Caki2 (cell line): ENCODE measurements around the gene COQ2. TPM values are rescaled to one million over a fixed set of nuclear protein-coding genes. Genes with fewer than 3 reads are reported as not detected.
"Not testable (repeated sequence)": the region's sequence is repeated elsewhere in the genome, so short reads cannot be mapped to it uniquely, and the experiment has no call there.

ENCODE experiments used
- DNase-seq: peaks from one replicate; pipeline ENCODE4 v3.0.0-alpha.2; 2015; ENCODE audit warnings: low read depth
- in situ Hi-C: cut with HindIII; loops from 2 replicates; pipeline ENCODE4 v1.10.0; 2016; ENCODE audit warnings: low sequenced_read_pairs, low pct_unique_long_range_greater_than_20kb, mixed read lengths
- total RNA-seq: library from RNA; depleted of rRNA; stranded (reverse); fragments of >200 nt; shearing (Covaris generic); gene quantifications from 2 replicates; pipeline ENCODE4 v1.2.3, GENCODE V29; 2014; ENCODE audit warnings: low replicate concordance; rRNA removed

The COQ2 gene, protein sequence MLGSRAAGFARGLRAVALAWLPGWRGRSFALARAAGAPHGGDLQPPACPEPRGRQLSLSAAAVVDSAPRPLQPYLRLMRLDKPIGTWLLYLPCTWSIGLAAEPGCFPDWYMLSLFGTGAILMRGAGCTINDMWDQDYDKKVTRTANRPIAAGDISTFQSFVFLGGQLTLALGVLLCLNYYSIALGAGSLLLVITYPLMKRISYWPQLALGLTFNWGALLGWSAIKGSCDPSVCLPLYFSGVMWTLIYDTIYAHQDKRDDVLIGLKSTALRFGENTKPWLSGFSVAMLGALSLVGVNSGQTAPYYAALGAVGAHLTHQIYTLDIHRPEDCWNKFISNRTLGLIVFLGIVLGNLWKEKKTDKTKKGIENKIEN
- 29.7 and 30.0 TPM in 2 replicates for total RNA-seq

GRCh38 chr4:83284193-83285054, at the start of gene COQ2:
Gene COQ2 (minus strand): TSS chr4:83284798. CDS start chr4:83284764, 34 bp downstream.
- in situ Hi-C loops: no loop called here
- peak; percentile 93 for DNase-seq

DNA sequence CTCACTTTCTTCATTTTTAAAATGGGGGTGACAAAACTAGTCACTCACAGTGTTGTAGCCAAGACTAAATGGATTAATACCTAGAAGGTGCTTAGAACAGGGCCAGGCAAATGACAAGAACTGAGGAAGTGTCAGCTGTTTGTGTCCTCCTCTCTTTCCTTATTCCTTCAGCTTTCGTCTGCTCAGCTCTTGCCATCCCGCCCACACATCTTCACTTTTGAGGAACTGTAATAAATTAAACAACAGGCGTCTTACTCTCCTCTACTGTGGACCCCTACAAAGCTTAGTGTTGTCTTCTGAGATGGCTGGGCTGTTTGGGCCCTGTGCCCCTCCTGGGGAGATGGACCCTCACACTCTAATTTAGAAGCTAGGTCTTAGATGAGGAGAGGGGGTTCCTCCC, 47.4 kb upstream of the COQ2 start:
- in situ Hi-C loops: no loop called here
- DNase-seq: no peak

- DNase-seq: no peak
- in situ Hi-C loops: no loop called here
Measured at GRCh38 chr4:83329521-83330110, 45.0 kb upstream of the COQ2 start.

- in situ Hi-C loops: no loop called here
- DNase-seq: no peak
Measured at GRCh38 chr4:83328521-83329187, 44.1 kb upstream of the COQ2 start.

- no peak for DNase-seq
- in situ Hi-C loops: no loop called here
Measured at GRCh38 chr4:83326546-83326945, 41.9 kb upstream of the COQ2 start.

DNA sequence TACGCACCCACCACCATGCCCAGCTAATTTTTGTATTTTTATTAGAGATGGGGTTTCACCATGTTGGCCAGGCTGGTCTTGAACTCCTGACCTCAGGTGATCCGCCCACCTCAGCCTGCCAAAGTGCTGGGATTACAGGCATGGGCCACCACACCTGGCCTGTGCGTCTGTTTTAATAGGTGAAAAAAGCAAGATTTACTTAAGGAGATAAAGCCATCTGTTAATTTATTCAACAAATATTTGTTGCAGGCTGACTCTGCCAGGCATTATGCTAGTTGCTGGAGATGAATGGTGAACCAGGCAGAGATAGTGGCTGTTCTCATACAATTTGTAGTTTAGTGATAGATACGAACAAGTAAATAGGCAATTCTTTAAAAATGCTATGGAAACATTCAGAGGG, 40.7 kb upstream of the COQ2 start:
- DNase-seq, in situ Hi-C loops: not testable (repeated sequence)

DNA sequence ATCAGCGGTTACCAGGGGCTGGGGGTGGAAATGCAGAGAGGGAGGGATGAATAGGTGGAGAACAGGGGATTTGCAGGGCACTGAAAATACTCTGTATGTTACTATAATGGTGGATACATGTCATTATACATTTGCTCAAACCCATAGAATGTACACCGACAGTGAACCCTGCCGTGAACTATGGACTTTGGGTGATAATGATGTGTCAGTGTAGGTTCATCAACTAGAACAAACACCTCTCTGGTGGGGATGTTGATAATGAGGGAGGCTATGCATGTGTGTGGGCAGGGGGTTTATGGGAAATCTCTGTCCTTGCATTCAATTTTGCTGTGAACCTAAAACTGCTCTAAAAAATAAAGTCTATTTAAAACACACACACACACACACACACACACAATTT, 38.5 kb upstream of the COQ2 start:
- no peak for DNase-seq
- in situ Hi-C loops: no loop called here

DNA sequence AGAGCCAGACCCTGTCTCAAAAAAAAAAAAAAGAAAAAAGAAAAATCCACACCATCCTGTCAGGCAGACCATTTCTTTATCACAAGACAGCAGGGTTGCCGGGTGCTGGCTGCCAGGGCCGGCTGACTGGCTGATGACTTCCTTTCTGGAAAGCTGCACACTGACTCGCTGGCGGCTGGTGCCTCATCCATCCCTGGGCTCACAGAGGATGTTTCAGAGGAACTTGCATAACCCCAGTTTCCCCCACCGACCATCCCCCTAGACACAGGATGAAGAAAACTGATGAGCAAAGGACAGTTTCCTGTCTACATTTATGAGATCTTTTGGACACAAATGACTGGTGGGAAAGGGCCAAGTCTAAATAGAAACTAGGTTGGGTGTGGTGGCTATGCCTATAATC, 36.0 kb upstream of the COQ2 start:
- in situ Hi-C loops: no loop called here
- no peak for DNase-seq

GRCh38 chr4:83318666-83319065, 34.1 kb upstream of the COQ2 start:
- DNase-seq: no peak
- in situ Hi-C loops: no loop called here

GRCh38 chr4:83317671-83318070, 33.1 kb upstream of the COQ2 start:
- DNase-seq: no peak
- in situ Hi-C loops: no loop called here

DNA sequence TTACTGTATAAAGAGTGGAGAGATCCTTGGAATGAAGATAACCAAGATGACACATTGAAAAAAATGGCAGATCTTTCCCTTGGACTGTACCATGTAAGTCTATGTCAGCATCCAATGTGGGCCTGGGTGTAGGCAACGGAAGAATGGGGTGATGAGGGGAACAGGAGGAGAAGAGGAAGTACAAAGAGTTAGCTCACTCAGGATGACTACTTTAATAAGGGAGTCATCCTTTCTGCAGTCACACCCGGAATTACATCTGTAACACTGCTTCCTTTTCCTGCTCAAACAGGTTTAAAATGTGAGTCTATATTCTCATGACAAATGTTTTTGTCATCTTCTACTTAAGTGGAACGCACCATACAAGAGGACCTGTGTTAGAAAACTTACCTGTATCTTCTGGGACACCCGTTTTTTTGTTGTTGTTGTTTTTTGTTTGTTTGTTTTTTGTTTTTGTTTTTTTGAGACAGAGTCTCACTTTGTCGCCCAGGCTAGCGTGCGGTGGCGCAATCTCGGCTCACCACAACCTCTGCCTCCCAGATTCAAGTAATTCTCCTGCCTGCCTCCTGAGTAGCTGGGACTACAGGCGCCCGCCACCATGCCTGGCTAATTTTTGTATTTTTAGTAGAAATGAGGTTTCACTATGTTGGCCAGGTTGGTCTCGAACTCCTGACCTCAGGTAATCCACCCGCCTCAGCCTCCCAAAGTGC, 32.0 kb upstream of the COQ2 start:
- no peak for DNase-seq
- in situ Hi-C loops: no loop called here

GRCh38 chr4:83315341-83315870, 30.8 kb upstream of the COQ2 start:
- no peak for DNase-seq
- in situ Hi-C loops: no loop called here

GRCh38 chr4:83308672-83309071, 24.1 kb upstream of the COQ2 start:
- DNase-seq: no peak
- in situ Hi-C loops: no loop called here

- in situ Hi-C loops: no loop called here
- no peak for DNase-seq
Measured at GRCh38 chr4:83307920-83308319, 23.3 kb upstream of the COQ2 start.

GRCh38 chr4:83305187-83305586, 20.6 kb upstream of the COQ2 start:
- in situ Hi-C loops: no loop called here
- DNase-seq: no peak

DNA sequence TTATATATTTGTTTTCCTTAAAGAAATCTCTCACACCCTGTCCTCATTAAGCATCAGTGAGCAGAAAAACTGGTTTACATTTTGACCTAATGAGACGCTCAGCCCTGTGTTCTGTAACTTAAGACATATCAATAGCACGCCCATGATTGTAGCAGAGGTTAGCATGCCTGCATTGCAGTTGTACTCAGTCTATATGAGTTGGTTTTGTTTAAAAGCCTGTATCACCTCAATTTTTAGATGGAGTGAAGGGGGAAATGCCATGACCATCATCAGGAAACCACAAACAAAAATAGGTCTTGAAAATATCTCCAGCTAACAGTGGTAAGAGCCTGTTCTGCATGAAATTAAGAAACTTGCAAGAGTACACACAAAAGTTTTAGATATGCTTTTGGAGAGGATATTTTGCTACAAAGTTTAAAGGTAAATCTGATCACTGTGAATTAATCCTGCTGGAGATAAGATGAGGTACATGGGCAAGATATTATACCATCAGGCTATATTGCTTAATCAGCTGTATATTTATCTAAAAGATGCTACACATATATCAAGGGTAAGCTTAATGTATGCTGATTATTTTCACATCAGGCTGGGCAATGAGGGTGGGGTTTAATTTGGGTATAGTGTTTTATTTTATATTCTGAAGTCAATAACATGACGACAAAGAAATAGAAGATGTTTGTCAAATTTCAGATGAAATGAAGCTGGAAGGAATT, 13.1 kb upstream of the COQ2 start:
- no peak for DNase-seq
- in situ Hi-C loops: no loop called here

DNA sequence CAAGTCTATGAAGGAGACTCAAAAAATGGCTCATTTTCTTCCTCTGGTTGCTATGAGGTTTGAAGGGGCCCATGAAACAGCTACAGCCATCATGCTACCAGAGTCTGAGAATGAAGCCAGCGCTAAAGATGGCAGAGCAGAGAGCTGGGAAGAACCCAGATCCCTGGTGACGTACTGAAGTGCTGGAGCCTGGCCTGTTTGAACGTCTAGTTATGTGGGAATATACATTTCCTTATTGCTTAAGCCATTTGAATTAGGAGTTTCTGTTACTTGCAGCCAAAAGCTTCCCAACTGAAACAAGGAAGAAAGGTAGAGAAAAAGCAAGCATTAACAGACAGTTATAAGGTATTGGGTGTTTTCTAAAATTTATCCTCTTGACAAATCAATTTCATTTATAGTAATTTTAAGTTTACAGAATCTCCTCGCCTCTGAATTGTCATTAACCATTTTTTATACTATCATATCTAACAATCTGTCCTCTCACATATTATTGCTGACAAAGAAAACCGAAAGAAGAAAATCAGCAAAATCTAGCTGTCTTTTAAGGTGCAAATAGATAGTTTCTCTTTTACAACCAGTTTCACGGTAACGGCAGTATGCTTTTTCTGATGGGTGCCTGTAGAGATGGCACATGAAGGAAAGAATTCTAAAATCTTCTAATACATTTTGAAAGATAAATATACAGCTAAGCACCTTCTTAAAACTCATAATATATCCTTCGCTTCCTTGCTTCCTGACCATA, 8.9 kb upstream of the COQ2 start:
- DNase-seq: no peak
- in situ Hi-C loops: no loop called here
